Trophoblast cell (in vitro differentiated cells and primary cell): ENCODE results near the gene DIO3.

ENCODE experiments used
- DNase-seq, 2 donors: peaks; one replicate each; pipeline ENCODE4 v3.0.0-alpha.2; 2016
- H2AFZ ChIP-seq: 2 replicates; pipeline ENCODE4 v1.6.1; 2013; ENCODE audit warnings: low read length, moderate library complexity, mild to moderate bottlenecking; ENCODE audit not compliant: insufficient read depth, poor library complexity
- H2AK5ac ChIP-seq: 2 replicates; pipeline ENCODE4 v1.6.1; 2013; ENCODE audit warnings: mild to moderate bottlenecking, low read length
- H2BK120ac ChIP-seq: 2 replicates; pipeline ENCODE4 v1.6.1; 2013; ENCODE audit warnings: low read length, mild to moderate bottlenecking, moderate library complexity; ENCODE audit not compliant: insufficient read depth, poor library complexity
- H2BK12ac ChIP-seq: 2 replicates; pipeline ENCODE4 v1.6.1; 2013; ENCODE audit warnings: mild to moderate bottlenecking, low read length, moderate library complexity
- H2BK5ac ChIP-seq: 2 replicates; pipeline ENCODE4 v1.6.1; 2013; ENCODE audit warnings: low read length, low read depth, moderate library complexity, mild to moderate bottlenecking; ENCODE audit not compliant: poor library complexity
- H3K14ac ChIP-seq: 2 replicates; pipeline ENCODE4 v1.6.1; 2013; ENCODE audit warnings: mild to moderate bottlenecking, low read length
- H3K18ac ChIP-seq: 2 replicates; pipeline ENCODE4 v1.6.1; 2013; ENCODE audit warnings: mild to moderate bottlenecking, low read length
- H3K23ac ChIP-seq: 2 replicates; pipeline ENCODE4 v1.6.1; 2013; ENCODE audit warnings: low read length
- H3K27ac ChIP-seq: 2 replicates; pipeline ENCODE4 v1.5.1; 2013; ENCODE audit warnings: low read depth, mild to moderate bottlenecking, inconsistent platforms, low read length, moderate library complexity
- H3K27me3 ChIP-seq: 2 replicates; pipeline ENCODE4 v1.6.1; 2013; ENCODE audit warnings: inconsistent platforms, mild to moderate bottlenecking, low read length, moderate library complexity; ENCODE audit not compliant: insufficient read depth
- H3K36me3 ChIP-seq, 2 experiments: 1 replicate in 1 of 2; 2 replicates in 1 of 2; pipeline ENCODE4 v1.6.1; 2013; ENCODE audit warnings: low read length in 2 of 2, mild to moderate bottlenecking in 2 of 2, moderate library complexity in 1 of 2; ENCODE audit not compliant: insufficient read depth in 2 of 2, control insufficient read depth in 1 of 2
- H3K4ac ChIP-seq: 2 replicates; pipeline ENCODE4 v1.6.1; 2013; ENCODE audit warnings: low read depth, mild to moderate bottlenecking, low read length, moderate library complexity
- H3K4me1 ChIP-seq, 2 experiments: 1 replicate in 1 of 2; 2 replicates in 1 of 2; pipeline ENCODE4 v1.6.1; 2013; ENCODE audit warnings: low read length in 2 of 2, mild to moderate bottlenecking in 2 of 2, moderate library complexity in 1 of 2; ENCODE audit not compliant: insufficient read depth in 2 of 2, control insufficient read depth in 1 of 2
- H3K4me2 ChIP-seq: 2 replicates; pipeline ENCODE4 v1.6.1; 2013; ENCODE audit warnings: inconsistent platforms, mild to moderate bottlenecking, low read length, moderate library complexity
- H3K4me3 ChIP-seq: 2 replicates; pipeline ENCODE4 v1.5.1; 2013; ENCODE audit warnings: mild to moderate bottlenecking, low read depth, low read length, inconsistent platforms
- H3K79me1 ChIP-seq: one replicate; pipeline ENCODE4 v1.6.1; 2013; ENCODE audit warnings: low read length
- H3K79me2 ChIP-seq: 2 replicates; pipeline ENCODE4 v1.6.1; 2013; ENCODE audit warnings: low read length, mild to moderate bottlenecking; ENCODE audit not compliant: control insufficient read depth, insufficient read depth, poor library complexity
- H3K9ac ChIP-seq: 2 replicates; pipeline ENCODE4 v1.6.1; 2013; ENCODE audit warnings: mild to moderate bottlenecking, low read length
- H3K9me3 ChIP-seq: 2 replicates; pipeline ENCODE4 v1.6.1; 2013; ENCODE audit warnings: low read depth, mild to moderate bottlenecking, control low read depth, inconsistent platforms, low read length; ENCODE audit not compliant: insufficient read depth
- H4K12ac ChIP-seq: 2 replicates; pipeline ENCODE4 v1.6.1; 2013; ENCODE audit warnings: low read depth, mild to moderate bottlenecking, low read length, moderate library complexity
- H4K8ac ChIP-seq: 2 replicates; pipeline ENCODE4 v1.6.1; 2013; ENCODE audit warnings: low read depth, mild to moderate bottlenecking, low read length, moderate library complexity
- H4K91ac ChIP-seq: one replicate; pipeline ENCODE4 v1.6.1; 2013; ENCODE audit warnings: low read depth, mild to moderate bottlenecking, low read length, moderate library complexity
- WGBS: extraction: QIAGEN DNeasy Blood & Tissue Kit; methylation state at CpG from one replicate; pipeline ENCODE4 v1.1.7; 2013; ENCODE audit warnings: missing lambda C conversion rate; ENCODE audit not compliant: insufficient read length, insufficient coverage; ENCODE audit errors: extremely low coverage; 5-methylcytosine and 5-hydroxymethylcytosine counted together

The DIO3 gene

GRCh38 chr14:101584055-101584859 is 23.0 kb downstream of the DIO3 start:
- Histone ChIP-seq H3K4ac (no peak overlapping the region), H3K14ac (no peak overlapping the region), H3K23ac (no peak overlapping the region)

GRCh38 chr14:101585211-101585610 is 23.9 kb downstream of the DIO3 start:
- H4K8ac ChIP-seq: no peak overlapping the region
- H3K4me2 ChIP-seq: no peak overlapping the region
- no peak overlapping the region for H3K4me3 ChIP-seq
- no peak for DNase-seq
- H3K9me3 ChIP-seq: peaks cover 3% of the 10 kb centered on the region
- H2AFZ ChIP-seq: no peak overlapping the region
- no peak overlapping the region for H4K12ac ChIP-seq
- no peak overlapping the region for H3K9ac ChIP-seq
- H2BK5ac ChIP-seq: no peak overlapping the region
- H3K36me3 ChIP-seq: no peaks in the 10 kb centered on the region
- H3K27ac ChIP-seq: no peak overlapping the region
- no peak overlapping the region for H3K18ac ChIP-seq
- no peak overlapping the region for H3K14ac ChIP-seq
- WGBS: no CpG with 5 or more reads among the region's 6 CpGs
- H2AK5ac ChIP-seq: no peak overlapping the region
- H3K79me1 ChIP-seq: no peaks in the 10 kb centered on the region
- H4K91ac ChIP-seq: no peak overlapping the region
- H2BK120ac ChIP-seq: no peak overlapping the region
- peaks cover 0 to 7% of the 10 kb centered on the region in 2 experiments for H3K4me1 ChIP-seq
- no peaks in the 10 kb centered on the region for H3K27me3 ChIP-seq
- no peak overlapping the region for H3K23ac ChIP-seq
- no peaks in the 10 kb centered on the region for H3K79me2 ChIP-seq
- H3K4ac ChIP-seq: no peak overlapping the region
- no peak overlapping the region for H2BK12ac ChIP-seq

More at GRCh38 chr14:101584055-101584859, 23.0 kb downstream of the DIO3 start:
- Histone ChIP-seq H2BK12ac (no peak overlapping the region), H2AK5ac (no peak overlapping the region), H3K4me2 (no peak overlapping the region), H3K27ac (no peak overlapping the region), H2BK5ac (no peak overlapping the region), H3K79me1 (no peaks in the 10 kb centered on the region), H3K9ac (no peak overlapping the region), H4K12ac (no peak overlapping the region), H3K4me3 (no peak overlapping the region), H3K36me3 (no peaks in the 10 kb centered on the region), H3K4me1 (peaks cover 0 to 7% of the 10 kb centered on the region in 2 experiments), H3K27me3 (no peaks in the 10 kb centered on the region), H2BK120ac (no peak overlapping the region), H3K18ac (no peak overlapping the region), H3K9me3 (peaks cover 5% of the 10 kb centered on the region), H3K79me2 (no peaks in the 10 kb centered on the region), H4K91ac (no peak overlapping the region), H2AFZ (no peak overlapping the region), H4K8ac (no peak overlapping the region)
- WGBS: no CpG with 5 or more reads among the region's 54 CpGs
- peak in 1 of 2 donors; percentile 15 for DNase-seq

GRCh38 chr14:101586531-101587430 is 25.5 kb downstream of the DIO3 start:
- peaks cover 3% of the 10 kb centered on the region for H3K9me3 ChIP-seq
- H2BK5ac ChIP-seq: no peak overlapping the region
- no peaks in the 10 kb centered on the region for H3K79me2 ChIP-seq
- H3K4ac ChIP-seq: no peak overlapping the region
- H2AK5ac ChIP-seq: no peak overlapping the region
- no peak overlapping the region for H3K27ac ChIP-seq
- H3K36me3 ChIP-seq: no peaks in the 10 kb centered on the region
- no peak overlapping the region for H3K18ac ChIP-seq
- H4K12ac ChIP-seq: no peak overlapping the region
- DNase-seq: no peak
- H3K4me2 ChIP-seq: no peak overlapping the region
- no peak overlapping the region for H2BK12ac ChIP-seq
- H3K9ac ChIP-seq: no peak overlapping the region
- H3K14ac ChIP-seq: no peak overlapping the region
- no peak overlapping the region for H4K8ac ChIP-seq
- H3K4me1 ChIP-seq: peaks cover 0 to 7% of the 10 kb centered on the region in 2 experiments
- H2BK120ac ChIP-seq: no peak overlapping the region
- H3K23ac ChIP-seq: no peak overlapping the region
- no peak overlapping the region for H4K91ac ChIP-seq
- H3K27me3 ChIP-seq: no peaks in the 10 kb centered on the region
- WGBS: no CpG with 5 or more reads among the region's 17 CpGs
- H3K79me1 ChIP-seq: no peaks in the 10 kb centered on the region
- H2AFZ ChIP-seq: no peak overlapping the region
- H3K4me3 ChIP-seq: peak overlapping the region; percentile 3

GRCh38 chr14:101587441-101587911 is 26.2 kb downstream of the DIO3 start:
- H3K4me3 ChIP-seq: no peak overlapping the region
- H2AFZ ChIP-seq: no peak overlapping the region
- no peak overlapping the region for H3K23ac ChIP-seq
- no peak overlapping the region for H3K14ac ChIP-seq
- H3K4ac ChIP-seq: no peak overlapping the region
- H2BK12ac ChIP-seq: no peak overlapping the region
- H3K4me2 ChIP-seq: no peak overlapping the region
- peaks cover 3% of the 10 kb centered on the region for H3K9me3 ChIP-seq
- H3K79me2 ChIP-seq: no peaks in the 10 kb centered on the region
- H4K91ac ChIP-seq: no peak overlapping the region
- no peak overlapping the region for H4K12ac ChIP-seq
- DNase-seq: no peak
- no CpG with 5 or more reads among the region's 29 CpGs for WGBS
- no peak overlapping the region for H2AK5ac ChIP-seq
- no peak overlapping the region for H3K27ac ChIP-seq
- no peaks in the 10 kb centered on the region for H3K27me3 ChIP-seq
- H2BK5ac ChIP-seq: no peak overlapping the region
- no peaks in the 10 kb centered on the region for H3K36me3 ChIP-seq
- no peaks in the 10 kb centered on the region for H3K79me1 ChIP-seq
- peaks cover 0 to 7% of the 10 kb centered on the region in 2 experiments for H3K4me1 ChIP-seq
- H3K18ac ChIP-seq: no peak overlapping the region
- no peak overlapping the region for H4K8ac ChIP-seq
- H3K9ac ChIP-seq: no peak overlapping the region
- H2BK120ac ChIP-seq: no peak overlapping the region
